Skin of body (tissue), 2 donors: ENCODE measurements around the gene TMEM114. TPM values are rescaled to one million over a fixed set of nuclear protein-coding genes. Genes with fewer than 3 reads are reported as not detected.

Experiments used
- DNase-seq: peaks from one replicate; lab custom pipeline; 2025; lab: John Stamatoyannopoulos, UW
- total RNA-seq: library from RNA; depleted of rRNA; stranded (reverse); fragments of >200 nt; gene quantifications from one replicate; pipeline ENCODE4 v1.2.3, GENCODE V29; 2014

The TMEM114 gene
- total RNA-seq, 1 donor from 2014 or later = not detected

- DNase-seq = no peak
Observed at GRCh38 chr16:8551388-8552332, 38.7 kb downstream of the TMEM114 start.

DNA sequence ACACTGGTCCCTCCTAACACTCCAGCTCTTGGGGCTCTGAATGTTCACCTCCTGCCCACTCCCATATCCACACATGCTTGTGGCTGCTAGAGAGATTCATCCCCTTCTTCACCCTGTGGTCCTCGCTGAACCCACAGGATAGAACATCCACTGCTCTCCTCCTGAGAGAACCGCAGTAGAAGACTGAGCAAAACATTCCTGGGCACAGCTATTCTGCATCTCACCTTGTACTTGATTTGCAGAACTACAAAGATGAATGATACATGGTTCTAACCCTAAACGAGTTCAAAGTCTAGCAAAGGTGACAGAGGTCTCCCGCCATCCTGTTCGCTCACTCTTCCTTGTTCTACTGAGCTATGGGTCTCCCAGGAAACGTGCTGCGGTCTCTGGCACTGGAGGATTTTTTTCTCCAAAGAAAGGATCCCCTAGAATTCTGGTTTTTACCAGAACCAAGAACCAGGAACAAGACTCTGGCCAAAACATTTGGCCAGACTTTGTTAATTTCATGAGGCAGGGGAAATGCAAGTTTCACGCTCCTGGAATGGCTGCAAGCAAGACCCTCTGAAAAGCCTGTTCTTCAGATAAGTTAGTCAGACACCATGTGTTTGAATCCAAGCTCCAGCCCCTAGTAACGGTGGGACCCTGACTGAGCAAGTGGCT, 39.5 kb downstream of the TMEM114 start:
- no peak for DNase-seq

DNA sequence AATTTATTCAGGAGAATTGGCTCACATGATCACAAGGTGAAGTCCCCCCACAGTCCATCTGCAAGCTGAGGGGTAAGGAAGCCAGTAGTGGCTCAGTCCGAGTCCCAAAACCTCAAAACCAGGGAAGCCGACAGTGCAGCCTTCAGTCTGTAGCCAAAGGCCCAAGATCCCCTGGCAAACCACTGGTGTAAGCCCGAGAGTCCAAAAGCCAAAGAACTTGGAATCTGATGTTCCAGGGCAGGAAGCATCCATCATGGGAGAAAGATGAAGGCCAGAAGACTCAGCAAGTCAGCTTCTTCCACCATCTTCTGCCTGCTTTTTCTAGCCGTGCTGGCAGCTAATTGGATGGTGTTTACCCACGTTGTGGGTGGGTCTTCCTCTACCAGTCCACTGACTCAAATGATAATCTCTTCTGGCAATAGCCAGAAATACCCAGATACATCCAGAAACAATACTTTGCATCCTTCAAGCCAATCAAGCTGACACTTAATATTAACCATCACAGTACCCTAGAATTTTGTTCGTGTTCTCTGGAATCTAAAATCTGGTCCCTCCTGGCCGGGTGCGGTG, 40.4 kb downstream of the TMEM114 start:
- DNase-seq = no peak

DNA sequence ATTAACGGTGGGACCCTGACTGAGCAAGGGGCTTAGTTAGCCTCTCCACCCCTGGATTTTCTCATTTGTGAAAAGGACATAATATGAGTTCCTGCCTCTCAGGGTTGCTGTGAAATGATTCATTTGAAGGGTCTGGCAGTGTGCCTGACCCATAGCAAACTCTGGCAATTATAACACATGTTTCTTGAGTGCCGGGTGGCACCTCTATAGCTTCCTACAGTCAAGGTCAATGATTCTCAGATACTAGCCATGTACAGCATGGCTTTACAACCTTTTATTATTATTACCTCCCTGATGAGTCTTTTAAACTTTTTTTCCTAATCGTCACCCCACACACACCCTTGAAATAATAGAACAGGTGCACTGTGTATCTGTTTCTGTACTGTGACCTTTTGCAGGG, 42.1 kb downstream of the TMEM114 start:
- no peak for DNase-seq

DNA sequence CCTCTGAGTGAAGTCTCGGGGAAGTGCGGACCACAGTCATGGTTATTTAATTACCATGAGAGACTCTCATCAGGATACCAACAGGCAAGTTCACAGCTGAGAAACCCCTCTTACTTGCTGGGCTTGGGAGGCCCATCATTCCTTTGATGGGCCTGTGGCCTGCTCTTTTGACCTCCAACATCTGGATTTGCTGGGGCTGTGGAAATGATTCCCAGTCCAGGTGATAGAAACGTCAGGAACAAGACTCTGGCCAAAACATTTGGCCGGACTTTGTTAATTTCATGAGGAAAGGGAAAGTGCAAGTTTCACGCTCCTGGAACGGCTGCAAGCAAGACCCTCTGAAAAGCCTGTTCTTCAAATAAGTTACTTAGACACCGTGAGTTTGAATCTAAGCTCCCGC, 42.5 kb downstream of the TMEM114 start:
- no peak for DNase-seq

DNA sequence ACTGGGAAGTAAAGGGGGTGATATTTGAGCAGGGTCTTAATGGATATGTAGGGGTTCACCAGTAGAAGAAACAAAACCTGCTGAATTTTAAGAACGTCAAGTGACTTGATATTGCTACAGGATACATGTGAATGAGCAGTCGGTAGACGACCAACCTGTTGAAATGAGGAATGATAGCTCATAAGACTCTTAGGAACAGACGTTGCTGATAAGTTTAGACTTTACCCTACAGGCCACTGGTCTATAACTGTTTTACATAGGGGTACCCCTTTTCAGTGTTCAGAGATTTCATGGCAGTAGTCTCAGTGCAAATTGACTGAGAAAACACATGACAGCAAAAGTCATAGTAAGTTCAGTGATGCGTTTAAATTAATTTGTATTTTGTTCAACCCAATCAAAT, 45.9 kb downstream of the TMEM114 start:
- DNase-seq = no peak

DNA sequence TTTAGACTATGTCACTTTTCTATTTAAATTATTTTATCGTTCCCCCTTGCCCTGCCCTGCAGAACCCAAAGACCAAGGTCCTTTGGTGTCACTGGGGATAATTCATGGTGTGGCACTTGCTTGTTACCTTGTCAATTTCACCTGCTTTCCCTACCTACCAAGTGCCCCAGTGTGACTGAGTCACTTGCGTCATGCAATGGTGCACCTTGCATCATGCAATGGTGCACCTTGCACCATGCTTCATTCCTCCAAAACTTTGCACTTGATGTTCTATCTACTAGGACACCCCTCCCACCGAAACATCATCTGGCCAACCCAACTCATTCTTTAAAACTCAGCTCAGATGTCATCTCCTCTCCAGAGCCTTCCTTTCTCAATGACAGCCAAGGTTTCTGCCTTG, 47.1 kb downstream of the TMEM114 start:
- no peak for DNase-seq

- no peak for DNase-seq
Observed at GRCh38 chr16:8542393-8542792, 47.9 kb downstream of the TMEM114 start.

DNA sequence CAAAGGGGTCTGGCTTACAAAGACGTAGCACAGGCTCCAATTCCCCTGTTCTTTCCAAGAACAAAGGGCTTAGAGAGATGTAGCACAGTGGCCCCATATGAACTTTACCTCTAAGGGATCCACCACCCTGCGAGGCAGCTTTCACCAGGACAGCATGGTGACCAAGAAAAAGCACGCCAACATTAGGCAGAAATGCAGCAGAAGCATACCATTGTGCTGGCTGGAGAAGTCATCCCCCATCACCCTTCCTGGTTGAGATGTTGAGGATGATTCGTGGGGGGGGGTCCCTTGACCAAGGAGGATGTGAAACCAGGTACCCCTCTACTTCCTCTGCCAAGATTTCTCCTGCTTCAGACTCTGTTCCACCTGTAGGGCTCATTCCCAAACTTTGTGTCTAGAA, 48.4 kb downstream of the TMEM114 start:
- no peak for DNase-seq

GRCh38 chr16:8537691-8538342, 52.5 kb downstream of the TMEM114 start:
- no peak for DNase-seq

- DNase-seq = no peak
Observed at GRCh38 chr16:8533509-8533908, 56.8 kb downstream of the TMEM114 start.

- DNase-seq = no peak
Observed at GRCh38 chr16:8530752-8531384, 59.4 kb downstream of the TMEM114 start.

- no peak for DNase-seq
Observed at GRCh38 chr16:8528471-8528870, 61.8 kb downstream of the TMEM114 start.

GRCh38 chr16:8523932-8524331, 66.4 kb downstream of the TMEM114 start:
- no peak for DNase-seq

- DNase-seq = no peak
Observed at GRCh38 chr16:8522757-8523156, 67.6 kb downstream of the TMEM114 start.

GRCh38 chr16:8519643-8520042, 70.7 kb downstream of the TMEM114 start:
- no peak for DNase-seq

Other genes with a start within 250 kb of the TMEM114 start
- gene METTL22, start 31.2 kb upstream of the TMEM114 start, total RNA-seq = 26.9 TPM
- gene ABAT, start 84.1 kb upstream of the TMEM114 start, total RNA-seq = 5.8 TPM
- gene TMEM186, start 207.1 kb upstream of the TMEM114 start, total RNA-seq = 4.5 TPM
- 28.8 TPM for gene PMM2, start 207.3 kb upstream of the TMEM114 start, total RNA-seq